Neuronal stem cell (in vitro differentiated cells): ENCODE data around the gene RUNDC1.

Experiments used
- DNase-seq: peaks from one replicate; pipeline ENCODE4 v3.0.0-alpha.2; 2013; ENCODE audit warnings: low spot score
- H2AFZ ChIP-seq: one replicate; pipeline ENCODE4 v1.6.1; 2013; ENCODE audit warnings: mild to moderate bottlenecking, low read length, inconsistent platforms
- H2AK5ac ChIP-seq: 2 replicates; pipeline ENCODE4 v1.6.1; 2013; ENCODE audit warnings: low read depth, mild to moderate bottlenecking, inconsistent platforms, low read length, moderate library complexity, mixed read lengths
- H2BK120ac ChIP-seq: 2 replicates; pipeline ENCODE4 v1.6.1; 2013; ENCODE audit warnings: low read depth, mild to moderate bottlenecking, inconsistent platforms, low read length, moderate library complexity, mixed read lengths
- H2BK12ac ChIP-seq: one replicate; pipeline ENCODE4 v1.6.1; 2013; ENCODE audit warnings: low read length, inconsistent platforms
- H2BK15ac ChIP-seq: 2 replicates; pipeline ENCODE4 v1.6.1; 2013; ENCODE audit warnings: mild to moderate bottlenecking, low read length, inconsistent platforms, mixed read lengths
- H2BK5ac ChIP-seq: one replicate; pipeline ENCODE4 v1.6.1; 2013; ENCODE audit warnings: inconsistent platforms, mild to moderate bottlenecking, low read length, moderate library complexity
- H3K14ac ChIP-seq: one replicate; pipeline ENCODE4 v1.6.1; 2013; ENCODE audit warnings: low read length, inconsistent platforms
- H3K18ac ChIP-seq: 2 replicates; pipeline ENCODE4 v1.6.1; 2013; ENCODE audit warnings: low read length, inconsistent platforms
- H3K23ac ChIP-seq: 2 replicates; pipeline ENCODE4 v1.6.1; 2013; ENCODE audit warnings: low read depth, mild to moderate bottlenecking, mixed read lengths, low read length, inconsistent platforms; ENCODE audit not compliant: poor library complexity
- H3K27ac ChIP-seq: replicated peaks from 3 replicates; pipeline ENCODE4 v1.5.1; 2013; ENCODE audit warnings: low read length, inconsistent platforms
- H3K27me3 ChIP-seq, 3 experiments: 2 replicates each; pipeline ENCODE4 v1.6.1; 2013; ENCODE audit warnings: low read length in 3 of 3, mild to moderate bottlenecking in 2 of 3, inconsistent platforms in 1 of 3, low read depth in 1 of 3, mixed read lengths in 1 of 3, moderate library complexity in 1 of 3; ENCODE audit not compliant: control insufficient read depth in 3 of 3, insufficient read depth in 3 of 3
- H3K36me3 ChIP-seq, 2 donors: replicated peaks in 1 of 2; 2 replicates each; pipeline ENCODE4 v1.6.1; 2013; ENCODE audit warnings: low read length in 2 of 2; ENCODE audit not compliant: control insufficient read depth in 2 of 2, insufficient read depth in 2 of 2
- H3K4ac ChIP-seq: 2 replicates; pipeline ENCODE4 v1.6.1; 2013; ENCODE audit warnings: inconsistent platforms, mild to moderate bottlenecking, low read length, moderate library complexity
- H3K4me1 ChIP-seq, 2 donors: 1 replicate in 1 of 2; 2 replicates in 1 of 2; pipeline ENCODE4 v1.6.1; 2013; ENCODE audit warnings: low read length in 2 of 2, low read depth in 1 of 2; ENCODE audit not compliant: control insufficient read depth in 2 of 2, insufficient read depth in 1 of 2
- H3K4me2 ChIP-seq: one replicate; pipeline ENCODE4 v1.6.1; 2013; ENCODE audit warnings: mild to moderate bottlenecking, low read length, inconsistent platforms; ENCODE audit not compliant: insufficient read depth, poor library complexity, severe bottlenecking
- H3K4me3 ChIP-seq, 2 donors: 2 replicates each; pipeline ENCODE4 v1.5.1; 2013; ENCODE audit warnings: low read length in 2 of 2, mild to moderate bottlenecking in 2 of 2, inconsistent platforms in 1 of 2, moderate library complexity in 1 of 2
- H3K79me1 ChIP-seq: one replicate; pipeline ENCODE4 v1.6.1; 2013; ENCODE audit warnings: low read depth, mild to moderate bottlenecking, inconsistent platforms, low read length, moderate library complexity
- H3K9ac ChIP-seq: one replicate; pipeline ENCODE4 v1.6.1; 2013; ENCODE audit warnings: mild to moderate bottlenecking, low read depth, low read length, inconsistent platforms; ENCODE audit not compliant: poor library complexity
- H3K9me3 ChIP-seq, 2 donors: replicated peaks in 1 of 2; 2 replicates each; pipeline versions ENCODE3 to v1.6.1; 2013; ENCODE audit warnings: low read length in 2 of 2, mild to moderate bottlenecking in 2 of 2, inconsistent platforms in 1 of 2, low read depth in 1 of 2, mixed read lengths in 1 of 2, moderate library complexity in 1 of 2; ENCODE audit not compliant: control insufficient read depth in 2 of 2, insufficient read depth in 1 of 2
- H4K8ac ChIP-seq: one replicate; pipeline ENCODE4 v1.6.1; 2013; ENCODE audit warnings: low read depth, mild to moderate bottlenecking, inconsistent platforms, low read length, moderate library complexity
- H4K91ac ChIP-seq: one replicate; pipeline ENCODE4 v1.6.1; 2013; ENCODE audit warnings: low read length, low read depth, mild to moderate bottlenecking, inconsistent platforms; ENCODE audit not compliant: poor library complexity
- WGBS, 2 donors: extraction: QIAGEN DNeasy Blood & Tissue Kit; methylation state at CpG; one replicate each; pipeline ENCODE4 v1.1.7; 2013; ENCODE audit warnings: missing lambda C conversion rate in 2 of 2, mixed read lengths in 1 of 2; ENCODE audit not compliant: insufficient read length in 2 of 2, insufficient replicate concordance in 1 of 2; ENCODE audit errors: extremely low coverage in 2 of 2; 5-methylcytosine and 5-hydroxymethylcytosine counted together

Gene RUNDC1

DNA sequence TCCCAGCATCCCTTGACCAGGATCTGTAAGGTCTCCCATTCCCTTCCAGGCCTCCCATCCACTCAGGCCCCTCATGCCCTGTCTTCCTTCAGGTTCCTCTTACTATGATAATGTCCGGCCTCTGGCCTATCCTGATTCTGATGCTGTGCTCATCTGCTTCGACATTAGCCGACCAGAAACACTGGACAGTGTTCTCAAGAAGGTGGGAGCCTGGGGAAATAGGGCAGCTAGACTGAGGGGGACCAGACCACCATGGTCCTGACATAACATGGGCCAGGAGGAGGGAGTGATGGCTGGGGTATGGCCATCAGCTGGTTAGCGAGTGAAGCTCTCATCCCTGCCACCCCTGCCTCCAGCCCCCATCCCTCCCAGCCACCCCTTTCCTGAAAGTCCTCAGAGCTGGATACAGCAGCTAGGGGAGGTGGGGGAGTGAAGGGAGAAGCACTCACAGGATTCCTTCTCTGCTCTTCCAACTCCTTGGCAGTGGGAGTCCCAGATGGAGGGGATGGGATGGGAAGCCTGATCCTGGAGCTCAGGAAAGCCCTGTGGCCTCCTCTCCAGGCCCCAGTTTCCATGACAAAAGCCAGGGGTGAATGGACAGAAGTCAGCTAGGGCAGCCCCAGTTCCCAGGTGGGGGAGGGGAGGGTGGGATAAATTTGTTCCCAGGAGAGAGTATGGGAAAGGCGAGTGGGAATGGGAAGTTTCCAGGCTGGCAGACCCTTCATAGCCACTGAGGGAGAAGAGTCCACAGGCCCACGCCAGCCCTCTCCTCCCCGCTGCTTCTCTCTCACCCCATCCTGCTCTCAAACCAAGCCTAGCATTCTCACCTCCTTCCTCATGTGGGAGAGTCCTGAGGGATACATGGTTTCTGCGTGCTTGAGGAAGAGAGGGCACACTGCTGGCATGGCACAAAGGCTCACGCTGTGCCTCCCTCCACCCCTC is 47.0 kb downstream of the RUNDC1 start:
- Histone ChIP-seq H2BK5ac (peak overlapping the region; percentile 56), H3K4ac (no peak overlapping the region), H2BK12ac (no peak overlapping the region), H4K8ac (no peak overlapping the region), H3K36me3 (peaks cover 0 to 12% of the 10 kb centered on the region in 2 donors), H3K4me1 (peaks cover 16 to 21% of the 10 kb centered on the region in 2 donors), H3K4me2 (no peak overlapping the region), H3K4me3 (peak overlapping the region in 1 of 2 donors; percentile 50), H2AFZ (no peak overlapping the region), H3K18ac (peak overlapping the region; percentile 40), H3K23ac (no peak overlapping the region), H3K27ac (no peak overlapping the region), H3K9ac (peak overlapping the region; percentile 32), H3K27me3 (no peaks in the 10 kb centered on the region), H2BK15ac (peak overlapping the region; percentile 46), H2BK120ac (no peak overlapping the region), H3K9me3 (peaks cover 0 to 1% of the 10 kb centered on the region in 2 donors), H4K91ac (no peak overlapping the region), H3K79me1 (no peaks in the 10 kb centered on the region), H2AK5ac (peak overlapping the region; percentile 91), H3K14ac (no peak overlapping the region)
- no CpG with 5 or more reads among the region's 9 CpGs for WGBS, 2 donors
- no peak for DNase-seq

- peaks cover 18 to 22% of the 10 kb centered on the region in 2 donors for H3K4me1 ChIP-seq
- H3K4me2 ChIP-seq = no peak overlapping the region
- no peak overlapping the region for H2BK5ac ChIP-seq
- H2BK12ac ChIP-seq = no peak overlapping the region
- H2AFZ ChIP-seq = no peak overlapping the region
- H3K27me3 ChIP-seq = no peaks in the 10 kb centered on the region
- peak overlapping the region in 1 of 2 donors; percentile 17 for H3K4me3 ChIP-seq
- H3K4ac ChIP-seq = no peak overlapping the region
- H4K91ac ChIP-seq = no peak overlapping the region
- H4K8ac ChIP-seq = no peak overlapping the region
- H3K27ac ChIP-seq = no peak overlapping the region
- no peak for DNase-seq
- no CpG with 5 or more reads among the region's 17 CpGs for WGBS, 2 donors
- H2BK120ac ChIP-seq = no peak overlapping the region
- H3K9ac ChIP-seq = no peak overlapping the region
- H3K23ac ChIP-seq = no peak overlapping the region
- peaks cover 0 to 1% of the 10 kb centered on the region in 2 donors for H3K9me3 ChIP-seq
- H3K36me3 ChIP-seq = peaks cover 0 to 12% of the 10 kb centered on the region in 2 donors
- H2AK5ac ChIP-seq = no peak overlapping the region
- no peaks in the 10 kb centered on the region for H3K79me1 ChIP-seq
- H3K18ac ChIP-seq = no peak overlapping the region
- no peak overlapping the region for H2BK15ac ChIP-seq
- no peak overlapping the region for H3K14ac ChIP-seq
Observed at GRCh38 chr17:43028221-43028861, 48.0 kb downstream of the RUNDC1 start.

DNA sequence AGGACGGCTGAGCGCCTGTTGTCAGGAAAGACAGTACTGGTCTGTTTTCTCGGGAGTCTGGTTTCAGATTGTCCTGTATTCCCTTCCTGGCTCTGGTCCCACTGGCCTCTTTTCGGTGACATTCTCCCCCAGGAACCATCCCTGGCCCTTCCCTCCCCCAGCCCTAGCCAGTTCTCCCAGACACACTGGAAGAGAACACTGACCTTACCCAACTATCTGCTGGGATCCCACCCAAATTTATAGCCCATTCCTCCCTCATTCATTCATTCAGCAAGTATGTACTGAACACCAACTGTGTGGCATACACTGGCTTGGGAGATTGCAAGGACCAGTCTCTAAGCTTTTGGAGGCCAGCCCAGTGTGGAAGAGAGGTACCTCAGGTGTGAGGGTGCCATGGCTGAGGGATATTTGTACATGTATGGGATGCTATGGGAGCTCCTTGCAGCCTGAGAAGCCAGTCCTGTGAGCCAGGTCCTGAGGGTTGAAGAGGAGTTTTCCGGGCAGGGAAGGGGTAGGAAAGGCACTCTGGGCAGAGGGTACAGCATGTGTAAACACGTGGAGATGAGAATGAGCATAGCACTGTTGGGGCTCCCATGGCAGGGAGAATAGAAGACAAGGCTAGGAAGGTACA is 49.9 kb downstream of the RUNDC1 start:
- H3K4me2 ChIP-seq = no peak overlapping the region
- peak overlapping the region; percentile 66 for H2BK5ac ChIP-seq
- no peaks in the 10 kb centered on the region for H3K27me3 ChIP-seq
- H3K23ac ChIP-seq = no peak overlapping the region
- H3K9ac ChIP-seq = peak overlapping the region; percentile 47
- peaks cover 0 to 12% of the 10 kb centered on the region in 2 donors for H3K36me3 ChIP-seq
- H2BK15ac ChIP-seq = no peak overlapping the region
- H2BK120ac ChIP-seq = no peak overlapping the region
- H3K14ac ChIP-seq = no peak overlapping the region
- no peak overlapping the region for H3K27ac ChIP-seq
- H3K4me1 ChIP-seq = peaks cover 34 to 40% of the 10 kb centered on the region in 2 donors
- no peak overlapping the region for H3K18ac ChIP-seq
- WGBS, 2 donors = no CpG with 5 or more reads among the region's 6 CpGs
- no peak overlapping the region for H4K91ac ChIP-seq
- DNase-seq = no peak
- H2AFZ ChIP-seq = no peak overlapping the region
- no peaks in the 10 kb centered on the region for H3K79me1 ChIP-seq
- H3K4me3 ChIP-seq = no peak overlapping the region
- H4K8ac ChIP-seq = no peak overlapping the region
- H2BK12ac ChIP-seq = no peak overlapping the region
- no peak overlapping the region for H3K4ac ChIP-seq
- H2AK5ac ChIP-seq = no peak overlapping the region
- peaks cover 0 to 1% of the 10 kb centered on the region in 2 donors for H3K9me3 ChIP-seq
